Esophagus squamous epithelium (tissue), 5 donors: ENCODE data around the gene USB1. TPM values are rescaled to one million over a fixed set of nuclear protein-coding genes. Genes with fewer than 3 reads are reported as not detected.

ENCODE experiments used
- DNase-seq: peaks from one replicate; lab custom pipeline; 2025; lab: John Stamatoyannopoulos, UW
- H3K27ac ChIP-seq, 4 donors: fragments of 200-600 bp; sonication (generic); one replicate each; pipeline ENCODE4 v1.5.1; 2016 to 2019; ENCODE audit warnings: mild to moderate bottlenecking in 1 of 4
- H3K27me3 ChIP-seq, 4 donors: fragments of 200-600 bp; sonication (generic); 1 replicate in 3 of 4; 2 replicates in 1 of 4; pipeline versions ENCODE4 v1.5.1 to v1.6.0; 2017 to 2021; ENCODE audit warnings: antibody characterized with exemption in 1 of 4
- H3K36me3 ChIP-seq, 3 donors: fragments of 200-600 bp; sonication (generic); one replicate each; pipeline ENCODE4 v1.5.1; 2016 to 2019
- H3K4me1 ChIP-seq, 3 donors: fragments of 200-600 bp; sonication (generic); one replicate each; pipeline ENCODE4 v1.5.1; 2017 to 2019
- H3K4me3 ChIP-seq, 4 donors: fragments of 200-600 bp; sonication (generic); 1 replicate in 3 of 4; 2 replicates in 1 of 4; pipeline ENCODE4 v1.5.1; 2016 to 2019; ENCODE audit warnings: mild to moderate bottlenecking in 2 of 4, moderate library complexity in 1 of 4
- H3K9me3 ChIP-seq, 3 donors: fragments of 200-600 bp; sonication (generic); one replicate each; pipeline ENCODE4 v1.5.1; 2016 to 2019
- POLR2A ChIP-seq, 4 donors: fragments of 450-650 bp; IDR thresholded peaks; one replicate each; pipeline ENCODE4 v1.6.1; 2017; ENCODE audit warnings: antibody characterized with exemption in 4 of 4, mild to moderate bottlenecking in 4 of 4, moderate library complexity in 3 of 4
- WGBS, 2 donors: methylation state at CpG; one replicate each; pipeline ENCODE4 v1.1.5; 2018; 5-methylcytosine and 5-hydroxymethylcytosine counted together
- intact Hi-C: fragments of 100-400 bp; cut with DNase I; formaldehyde crosslinking; loops from one replicate; pipeline ENCODE4 v1.15.0; 2022
- total RNA-seq, 4 donors: library from RNA; depleted of rRNA; stranded (reverse); fragments of >200 nt; gene quantifications; one replicate each; pipeline ENCODE4 v1.1.0, GENCODE V29; 2016
- TF ChIP-seq, protein P1 (sequence below), 6 experiments: fragments of 450-650 bp in 4 of 6; fragments of 200-600 bp in 2 of 6; sonication (generic) in 2 of 6; IDR thresholded peaks; one replicate each; pipeline ENCODE4 v1.5.1; 2016 to 2019; ENCODE audit warnings: antibody characterized with exemption in 6 of 6, mild to moderate bottlenecking in 4 of 6, moderate library complexity in 4 of 6
- donor health status: DM: yes; HTN: yes; CAD: no.

Gene USB1
- total RNA-seq, 4 donors from 2014 or later = 11.2 to 23.9 (median 18.6) TPM

- H3K36me3 ChIP-seq = no peaks in the 10 kb centered on the region
- no peaks in the 10 kb centered on the region for H3K9me3 ChIP-seq
- no peak overlapping the region for H3K27ac ChIP-seq
- TF ChIP-seq POLR2A (IDR thresholded peaks at IDR 0.05) = no peak
- TF ChIP-seq, protein P1, sequence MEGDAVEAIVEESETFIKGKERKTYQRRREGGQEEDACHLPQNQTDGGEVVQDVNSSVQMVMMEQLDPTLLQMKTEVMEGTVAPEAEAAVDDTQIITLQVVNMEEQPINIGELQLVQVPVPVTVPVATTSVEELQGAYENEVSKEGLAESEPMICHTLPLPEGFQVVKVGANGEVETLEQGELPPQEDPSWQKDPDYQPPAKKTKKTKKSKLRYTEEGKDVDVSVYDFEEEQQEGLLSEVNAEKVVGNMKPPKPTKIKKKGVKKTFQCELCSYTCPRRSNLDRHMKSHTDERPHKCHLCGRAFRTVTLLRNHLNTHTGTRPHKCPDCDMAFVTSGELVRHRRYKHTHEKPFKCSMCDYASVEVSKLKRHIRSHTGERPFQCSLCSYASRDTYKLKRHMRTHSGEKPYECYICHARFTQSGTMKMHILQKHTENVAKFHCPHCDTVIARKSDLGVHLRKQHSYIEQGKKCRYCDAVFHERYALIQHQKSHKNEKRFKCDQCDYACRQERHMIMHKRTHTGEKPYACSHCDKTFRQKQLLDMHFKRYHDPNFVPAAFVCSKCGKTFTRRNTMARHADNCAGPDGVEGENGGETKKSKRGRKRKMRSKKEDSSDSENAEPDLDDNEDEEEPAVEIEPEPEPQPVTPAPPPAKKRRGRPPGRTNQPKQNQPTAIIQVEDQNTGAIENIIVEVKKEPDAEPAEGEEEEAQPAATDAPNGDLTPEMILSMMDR (IDR thresholded peaks at IDR 0.05) = no peak
- no peak overlapping the region for H3K4me3 ChIP-seq
- DNase-seq = no peak
- no peaks in the 10 kb centered on the region for H3K4me1 ChIP-seq
- 48 to 79% methylated on average over 5 to 6 of the region's 9 CpGs for whole genome bisulfite sequencing, 2 donors
- intact Hi-C loops = no loop called here
- H3K27me3 ChIP-seq = peaks cover 0 to 4% (median 0%) of the 10 kb centered on the region in 4 donors
These were observed 38.5 kb upstream of the USB1 start for GRCh38 chr16:57962756-57963155.

DNA sequence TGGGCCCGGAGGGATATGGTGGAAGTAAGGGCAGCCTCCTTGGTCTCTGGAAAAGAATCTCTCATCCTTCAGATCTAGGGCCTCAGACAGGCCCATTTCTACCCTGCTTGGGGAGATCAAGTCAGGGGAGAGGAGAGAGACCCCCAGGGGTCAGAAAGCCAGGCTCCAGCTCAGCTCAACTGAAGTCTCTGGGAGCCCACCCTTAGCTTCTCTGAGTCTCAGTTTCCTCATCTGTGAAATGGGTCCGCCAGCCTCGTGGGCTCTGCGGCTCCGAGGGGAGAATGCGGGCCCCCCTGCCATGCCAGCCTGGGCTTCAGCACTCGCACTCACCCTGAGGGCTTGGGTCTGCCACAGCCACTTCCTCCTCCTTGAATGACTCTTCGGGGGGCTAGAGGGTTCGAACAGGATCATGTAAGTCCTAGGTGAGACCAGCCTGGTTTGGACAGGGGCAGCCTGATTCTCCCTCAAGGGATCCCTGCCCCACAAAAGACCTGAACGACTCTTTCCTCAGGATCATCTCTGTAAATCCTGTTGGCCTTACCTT, 37.0 kb upstream of the USB1 start:
- H3K36me3 ChIP-seq = no peaks in the 10 kb centered on the region
- no peaks in the 10 kb centered on the region for H3K4me1 ChIP-seq
- DNase-seq = no peak
- intact Hi-C loops = no loop called here
- TF ChIP-seq, protein P1 (IDR thresholded peaks at IDR 0.05) = no peak
- TF ChIP-seq POLR2A (IDR thresholded peaks at IDR 0.05) = no peak
- peaks cover 0 to 4% (median 0%) of the 10 kb centered on the region in 4 donors for H3K27me3 ChIP-seq
- whole genome bisulfite sequencing, 2 donors = 62% methylated on average over 6 of the region's 10 CpGs; no CpG with 5 or more reads in 1 of the 2 donors
- H3K27ac ChIP-seq = no peak overlapping the region
- no peaks in the 10 kb centered on the region for H3K9me3 ChIP-seq
- no peak overlapping the region for H3K4me3 ChIP-seq

DNA sequence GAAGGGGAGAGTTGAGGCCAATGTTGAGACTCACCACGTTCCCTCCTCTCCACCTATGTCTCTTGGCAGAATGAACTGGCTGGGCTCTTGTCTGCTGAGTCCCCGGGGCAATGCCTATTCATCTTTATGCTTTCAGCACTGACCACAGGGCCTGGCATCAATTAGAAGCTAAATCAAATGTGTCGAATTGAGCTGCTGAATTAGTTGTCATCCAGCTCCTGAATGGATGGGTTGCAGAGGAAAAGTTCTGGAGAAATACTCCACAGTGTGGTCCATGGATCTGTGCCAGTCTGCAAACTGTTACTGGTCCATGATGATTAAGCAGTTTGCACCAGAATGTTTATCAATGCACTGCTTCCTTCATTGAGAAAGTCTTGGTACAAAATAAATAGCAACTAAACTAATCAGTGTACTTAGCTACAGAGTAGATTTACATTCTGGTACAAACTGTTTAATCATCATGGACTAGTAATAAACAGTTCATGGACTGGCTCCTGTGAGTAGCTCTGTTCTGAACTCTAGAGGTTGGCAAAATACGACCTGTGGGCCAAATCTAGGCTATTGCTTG, 34.9 kb upstream of the USB1 start:
- DNase-seq = no peak
- Histone ChIP-seq H3K36me3 (no peaks in the 10 kb centered on the region), H3K27ac (no peak overlapping the region), H3K27me3 (no peaks in the 10 kb centered on the region), H3K4me3 (no peak overlapping the region), H3K4me1 (no peaks in the 10 kb centered on the region), H3K9me3 (no peaks in the 10 kb centered on the region)
- intact Hi-C loops = no loop called here
- TF ChIP-seq, protein P1 (IDR thresholded peaks at IDR 0.05) = no peak
- TF ChIP-seq POLR2A (IDR thresholded peaks at IDR 0.05) = no peak
- 30 to 49% methylated on average over 2 to 4 of the region's 4 CpGs for WGBS, 2 donors

GRCh38 chr16:57966986-57967385, 34.2 kb upstream of the USB1 start:
- Histone ChIP-seq H3K27me3 (no peaks in the 10 kb centered on the region), H3K27ac (no peak overlapping the region), H3K36me3 (no peaks in the 10 kb centered on the region), H3K9me3 (no peaks in the 10 kb centered on the region), H3K4me1 (no peaks in the 10 kb centered on the region), H3K4me3 (no peak overlapping the region)
- intact Hi-C loops = no loop called here
- 84 to 87% methylated on average over 9 of the region's 9 CpGs for WGBS, 2 donors
- no peak for TF ChIP-seq POLR2A (IDR thresholded peaks at IDR 0.05)
- TF ChIP-seq, protein P1 (IDR thresholded peaks at IDR 0.05) = no peak
- DNase-seq = no peak

DNA sequence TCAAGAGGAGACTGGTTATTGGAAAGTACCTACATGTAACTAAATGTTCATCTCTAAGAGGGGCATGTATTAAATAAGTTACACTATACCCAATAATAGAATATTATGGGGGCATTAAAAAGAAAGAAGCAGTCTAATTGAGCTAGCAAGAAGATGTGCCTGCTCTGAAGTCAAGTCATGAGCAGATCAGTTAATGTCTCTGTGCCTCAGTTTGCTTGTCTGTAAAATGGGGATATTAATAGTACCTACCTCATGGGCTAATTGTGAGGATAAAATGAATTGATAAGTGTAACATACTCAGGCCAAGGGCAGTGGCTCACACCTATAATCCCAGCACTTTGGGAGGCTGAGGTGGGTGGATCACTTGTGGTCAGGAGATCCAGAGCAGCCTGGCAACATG, 33.3 kb upstream of the USB1 start:
- H3K27ac ChIP-seq = no peak overlapping the region
- H3K27me3 ChIP-seq = no peaks in the 10 kb centered on the region
- intact Hi-C loops = no loop called here
- no peaks in the 10 kb centered on the region for H3K4me1 ChIP-seq
- no peak overlapping the region for H3K4me3 ChIP-seq
- DNase-seq = no peak
- H3K9me3 ChIP-seq = no peaks in the 10 kb centered on the region
- TF ChIP-seq, protein P1 (IDR thresholded peaks at IDR 0.05) = no peak
- no peak for TF ChIP-seq POLR2A (IDR thresholded peaks at IDR 0.05)
- H3K36me3 ChIP-seq = no peaks in the 10 kb centered on the region
